ENCODE results near the gene KIAA0232. TPM values are rescaled to one million over a fixed set of nuclear protein-coding genes. Genes with fewer than 3 reads are reported as not detected.
"Not testable (repeated sequence)": the region's sequence is repeated elsewhere in the genome, so short reads cannot be mapped to it uniquely, and the experiment has no call there.

The KIAA0232 gene
- total and polyA plus RNA-seq, 11 donors, result 20.0 to 78.4 (median 67.7) TPM

- Histone ChIP-seq H3K27me3 (no peaks in the 10 kb centered on the region), H3K27ac (no peak overlapping the region), H3K4me1 (peaks cover 4 to 34% (median 23%) of the 10 kb centered on the region in 12 donors), H3K9me3 (no peaks in the 10 kb centered on the region), H3K4me3 (no peak overlapping the region), H3K36me3 (no peaks in the 10 kb centered on the region)
- no peak for TF ChIP-seq CTCF (IDR thresholded peaks at IDR 0.05)
- TF ChIP-seq POLR2A (IDR thresholded peaks at IDR 0.05), result no peak
- peak in 1 of 5 donors; percentile 49 for DNase-seq
- WGBS, 4 donors, result 86 to 93% (median 88%) methylated on average over 13 of the region's 13 CpGs
- intact Hi-C loops (cut with DNase I), result loop anchor here in 9 of 10 donors (5.0 to 10.0 kb wide), 6 partner anchors 79 to 169 kb away; partner anchors contain the start of genes TADA2B (in 2 of the 9) and GRPEL1 (in 1 of the 9)
- ATAC-seq, result no peak
Measured at GRCh38 chr4:6905516-6906445, 123.3 kb downstream of the KIAA0232 start.

GRCh38 chr4:6906486-6906885 lies 124.0 kb downstream of the KIAA0232 start:
- H3K9me3 ChIP-seq, DNase-seq, H3K4me3 ChIP-seq, H3K36me3 ChIP-seq, H3K27me3 ChIP-seq, ATAC-seq, H3K27ac ChIP-seq: not testable (repeated sequence)
- intact Hi-C loops (cut with DNase I), result loop anchor here in 9 of 10 donors (5.0 to 10.0 kb wide), 6 partner anchors 78 to 168 kb away; partner anchors contain the start of genes TADA2B (in 2 of the 9) and GRPEL1 (in 1 of the 9)
- WGBS, 4 donors, result 90 to 94% (median 92%) methylated on average over 6 of the region's 6 CpGs
- peaks cover 4 to 39% (median 27%) of the 10 kb centered on the region in 12 donors for H3K4me1 ChIP-seq

GRCh38 chr4:6907658-6908191 lies 125.2 kb downstream of the KIAA0232 start:
- intact Hi-C loops (cut with DNase I), result loop anchor here (1.0 to 10.0 kb wide), 8 partner anchors 77 to 167 kb away; partner anchors contain the start of genes TADA2B (in 2 of the 10) and GRPEL1 (in 1 of the 10)
- Histone ChIP-seq H3K36me3 (no peaks in the 10 kb centered on the region), H3K27me3 (no peaks in the 10 kb centered on the region), H3K4me1 (peaks cover 4 to 43% (median 33%) of the 10 kb centered on the region in 12 donors), H3K4me3 (peak overlapping the region in 1 of 12 donors; percentile 91), H3K27ac (no peak overlapping the region), H3K9me3 (no peaks in the 10 kb centered on the region)
- ATAC-seq, result no peak
- DNase-seq, result peak in 1 of 5 donors; percentile 56
- peak in 10 of 12 donors; percentile 19 to 57 (median 44) for TF ChIP-seq CTCF (IDR thresholded peaks at IDR 0.05)
- TF ChIP-seq POLR2A (IDR thresholded peaks at IDR 0.05), result no peak
- 17 to 43% (median 26%) methylated on average over 22 of the region's 22 CpGs for WGBS, 4 donors

- no peak for TF ChIP-seq CTCF (IDR thresholded peaks at IDR 0.05)
- TF ChIP-seq POLR2A (IDR thresholded peaks at IDR 0.05), result no peak
- no peak for ATAC-seq
- no peak for DNase-seq
- Histone ChIP-seq H3K27me3 (no peaks in the 10 kb centered on the region), H3K27ac (peak overlapping the region in 11 of 12 donors; percentile 95 to 100 (median 99)), H3K9me3 (no peaks in the 10 kb centered on the region), H3K4me1 (peaks cover 4 to 51% (median 34%) of the 10 kb centered on the region in 12 donors), H3K4me3 (peak overlapping the region; percentile 54 to 99 (median 90)), H3K36me3 (no peaks in the 10 kb centered on the region)
- intact Hi-C loops (cut with DNase I), result loop anchor here (1.0 to 10.0 kb wide), 9 partner anchors 76 to 166 kb away; partner anchors contain the start of genes TADA2B (in 2 of the 10) and GRPEL1 (in 1 of the 10)
- WGBS, 4 donors, result 19 to 25% (median 22%) methylated on average over 13 to 15 of the region's 15 CpGs
Measured at GRCh38 chr4:6908432-6909112, 126.0 kb downstream of the KIAA0232 start.
